ENCODE data around the gene MYO7B. TPM values are rescaled to one million over a fixed set of nuclear protein-coding genes. Genes with fewer than 3 reads are reported as not detected.

The MYO7B gene
- total RNA-seq, 1 donor from 2014 or later, result 0.28 TPM

- Mint-ChIP-seq H3K27me3 (ENCODE audit: low read depth) (no peaks in the 10 kb centered on the region), H3K4me1 (peaks cover 5% of the 10 kb centered on the region), H3K4me3 (no peak overlapping the region), H3K9me3 (no peaks in the 10 kb centered on the region), H3K36me3 (ENCODE audit: low read depth) (no peaks in the 10 kb centered on the region), H3K27ac (ENCODE audit: unreplicated experiment) (no peak overlapping the region)
- no peak for DNase-seq (ENCODE audit: low read depth, low spot score)
- TF ChIP-seq, protein P1, sequence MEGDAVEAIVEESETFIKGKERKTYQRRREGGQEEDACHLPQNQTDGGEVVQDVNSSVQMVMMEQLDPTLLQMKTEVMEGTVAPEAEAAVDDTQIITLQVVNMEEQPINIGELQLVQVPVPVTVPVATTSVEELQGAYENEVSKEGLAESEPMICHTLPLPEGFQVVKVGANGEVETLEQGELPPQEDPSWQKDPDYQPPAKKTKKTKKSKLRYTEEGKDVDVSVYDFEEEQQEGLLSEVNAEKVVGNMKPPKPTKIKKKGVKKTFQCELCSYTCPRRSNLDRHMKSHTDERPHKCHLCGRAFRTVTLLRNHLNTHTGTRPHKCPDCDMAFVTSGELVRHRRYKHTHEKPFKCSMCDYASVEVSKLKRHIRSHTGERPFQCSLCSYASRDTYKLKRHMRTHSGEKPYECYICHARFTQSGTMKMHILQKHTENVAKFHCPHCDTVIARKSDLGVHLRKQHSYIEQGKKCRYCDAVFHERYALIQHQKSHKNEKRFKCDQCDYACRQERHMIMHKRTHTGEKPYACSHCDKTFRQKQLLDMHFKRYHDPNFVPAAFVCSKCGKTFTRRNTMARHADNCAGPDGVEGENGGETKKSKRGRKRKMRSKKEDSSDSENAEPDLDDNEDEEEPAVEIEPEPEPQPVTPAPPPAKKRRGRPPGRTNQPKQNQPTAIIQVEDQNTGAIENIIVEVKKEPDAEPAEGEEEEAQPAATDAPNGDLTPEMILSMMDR (conservative IDR thresholded peaks at IDR 0.05), result no peak
These were observed 95.5 kb downstream of the MYO7B start for GRCh38 chr2:127630864-127631540.

DNA sequence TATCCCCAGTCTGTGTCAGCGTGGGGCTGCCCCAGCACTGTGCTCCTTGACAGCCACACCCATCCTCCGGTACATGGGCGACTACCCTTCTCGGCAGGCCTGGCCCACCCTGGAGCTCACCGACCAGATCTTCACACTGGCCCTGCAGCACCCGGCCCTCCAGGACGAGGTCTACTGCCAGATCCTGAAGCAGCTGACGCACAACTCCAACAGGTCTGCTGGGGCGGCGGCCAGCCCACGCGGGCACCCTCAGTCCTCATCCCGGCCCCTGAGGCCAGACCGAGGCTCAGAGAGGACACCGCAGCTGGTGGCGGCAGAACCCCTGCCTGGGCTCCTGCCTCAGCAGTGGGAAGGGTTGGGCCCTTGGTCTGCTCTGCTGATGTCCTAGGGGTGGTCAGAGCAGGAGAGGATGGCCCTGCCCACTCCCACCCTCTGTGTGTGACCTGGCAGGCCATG, 96.1 kb downstream of the MYO7B start:
- H3K4me3 Mint-ChIP-seq, result no peak overlapping the region
- H3K9me3 Mint-ChIP-seq, result no peaks in the 10 kb centered on the region

DNA sequence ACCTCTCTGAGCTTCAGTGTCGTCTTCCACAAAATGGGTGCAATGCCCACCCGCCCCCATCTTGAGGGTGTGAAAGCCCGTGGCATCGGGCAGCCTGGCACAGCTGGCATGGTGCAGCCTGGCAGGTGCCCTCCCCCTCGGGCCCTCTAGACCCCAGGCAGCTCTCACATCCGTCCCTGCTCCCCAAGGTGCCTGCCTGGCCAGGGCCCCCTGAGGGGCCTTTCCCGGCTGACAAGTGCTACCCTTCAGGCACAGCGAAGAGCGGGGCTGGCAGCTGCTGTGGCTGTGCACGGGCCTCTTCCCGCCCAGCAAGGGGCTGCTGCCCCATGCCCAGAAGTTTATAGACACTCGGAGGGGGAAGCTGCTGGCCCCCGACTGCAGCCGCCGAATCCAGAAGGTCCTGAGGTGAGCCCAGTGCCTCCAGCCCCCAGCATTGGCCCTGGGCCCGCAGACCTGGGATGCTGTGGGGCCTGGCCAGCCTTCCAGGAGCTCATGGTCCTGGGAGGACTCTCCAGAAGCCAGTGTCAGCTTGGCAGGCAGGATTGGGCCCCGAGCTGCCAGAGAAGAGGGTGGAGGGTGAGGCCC, 96.6 kb downstream of the MYO7B start:
- H3K4me3 Mint-ChIP-seq, result no peak overlapping the region
- no peaks in the 10 kb centered on the region for H3K36me3 Mint-ChIP-seq (ENCODE audit: low read depth)
- no peaks in the 10 kb centered on the region for H3K27me3 Mint-ChIP-seq (ENCODE audit: low read depth)
- TF ChIP-seq, protein P1 (conservative IDR thresholded peaks at IDR 0.05), result no peak
- H3K9me3 Mint-ChIP-seq, result no peaks in the 10 kb centered on the region
- DNase-seq (ENCODE audit: low read depth, low spot score), result no peak
- peaks cover 5% of the 10 kb centered on the region for H3K4me1 Mint-ChIP-seq
- no peak overlapping the region for H3K27ac Mint-ChIP-seq (ENCODE audit: unreplicated experiment)

More for the DNA sequence above, 96.1 kb downstream of the MYO7B start:
- DNase-seq (ENCODE audit: low read depth, low spot score), result no peak
- Mint-ChIP-seq H3K36me3 (ENCODE audit: low read depth) (no peaks in the 10 kb centered on the region), H3K27me3 (ENCODE audit: low read depth) (no peaks in the 10 kb centered on the region), H3K27ac (ENCODE audit: unreplicated experiment) (no peak overlapping the region), H3K4me1 (peaks cover 5% of the 10 kb centered on the region)
- TF ChIP-seq, protein P1 (conservative IDR thresholded peaks at IDR 0.05), result no peak

GRCh38 chr2:127632592-127633489, 97.4 kb downstream of the MYO7B start:
- no peaks in the 10 kb centered on the region for H3K27me3 Mint-ChIP-seq (ENCODE audit: low read depth)
- peaks cover 7% of the 10 kb centered on the region for H3K4me1 Mint-ChIP-seq
- DNase-seq (ENCODE audit: low read depth, low spot score), result no peak
- no peaks in the 10 kb centered on the region for H3K36me3 Mint-ChIP-seq (ENCODE audit: low read depth)
- H3K27ac Mint-ChIP-seq (ENCODE audit: unreplicated experiment), result no peak overlapping the region
- TF ChIP-seq, protein P1 (conservative IDR thresholded peaks at IDR 0.05), result no peak
- H3K9me3 Mint-ChIP-seq, result no peaks in the 10 kb centered on the region
- H3K4me3 Mint-ChIP-seq, result no peak overlapping the region

GRCh38 chr2:127633556-127634065, 98.1 kb downstream of the MYO7B start:
- DNase-seq (ENCODE audit: low read depth, low spot score), result no peak
- Mint-ChIP-seq H3K9me3 (no peaks in the 10 kb centered on the region), H3K27ac (ENCODE audit: unreplicated experiment) (peak overlapping the region; percentile 78), H3K36me3 (ENCODE audit: low read depth) (no peaks in the 10 kb centered on the region), H3K4me1 (peaks cover 13% of the 10 kb centered on the region), H3K4me3 (no peak overlapping the region), H3K27me3 (ENCODE audit: low read depth) (no peaks in the 10 kb centered on the region)
- TF ChIP-seq, protein P1 (conservative IDR thresholded peaks at IDR 0.05), result no peak
